Measurements from ENCODE around the gene ARID2.

Gene ARID2

DNA sequence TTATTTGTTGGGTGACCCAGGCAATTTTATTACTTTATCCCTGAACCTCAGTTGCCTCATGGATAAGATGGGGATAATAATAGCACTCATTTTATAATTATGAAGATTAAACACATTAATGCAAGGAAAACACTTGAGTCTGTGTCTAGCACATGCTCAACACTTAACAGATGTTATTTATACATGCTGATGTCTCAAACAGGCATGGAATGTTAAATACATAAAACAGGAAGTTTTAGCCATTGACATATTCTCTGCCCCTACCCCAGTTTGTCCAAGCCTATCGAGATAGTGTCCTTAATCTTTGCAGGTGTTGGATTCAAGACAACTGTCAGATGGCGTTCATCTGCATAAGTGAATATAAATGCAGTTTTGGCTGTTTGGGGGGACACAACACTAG lies 151.0 kb downstream of the ARID2 start:
- H3K9me2 ChIP-seq (replicated peaks; ENCODE audit: insufficient read depth, low read length): no peaks in the 10 kb centered on the region
- TF ChIP-seq EZH2phosphoT487 (conservative IDR thresholded peaks at IDR 0.05; ENCODE audit: low read length) (no peak), CTCF (IDR thresholded peaks at IDR 0.05; ENCODE audit: insufficient read depth, low read length, poor library complexity, severe bottlenecking) (no peak)

DNA sequence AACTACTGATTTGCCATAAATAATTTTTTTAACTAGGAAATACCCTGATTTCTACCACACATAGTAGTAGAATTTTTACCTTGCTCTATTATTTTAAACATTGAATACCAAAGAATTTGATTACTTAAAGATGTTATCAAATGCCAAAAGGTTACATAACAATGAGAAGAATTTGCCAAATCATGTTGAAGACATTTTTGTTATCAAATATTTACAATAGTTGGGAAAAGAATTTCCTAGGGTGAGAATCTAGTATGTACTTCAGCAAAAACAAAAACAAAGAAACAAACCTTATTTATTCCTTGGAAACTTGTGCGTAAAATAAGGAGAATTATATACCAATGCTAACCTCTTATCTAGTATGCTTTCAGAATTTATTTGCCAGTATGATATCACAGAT lies 153.7 kb downstream of the ARID2 start:
- H3K9me3 ChIP-seq (ENCODE audit: insufficient read depth, low read length): no peaks in the 10 kb centered on the region
- TF ChIP-seq EZH2phosphoT487 (conservative IDR thresholded peaks at IDR 0.05; ENCODE audit: low read length) (no peak), CTCF (IDR thresholded peaks at IDR 0.05; ENCODE audit: insufficient read depth, low read length, poor library complexity, severe bottlenecking) (no peak)
- H3F3A ChIP-seq (ENCODE audit: insufficient read depth): no peaks in the 10 kb centered on the region
- H3K27me3 ChIP-seq (ENCODE audit: low read length): no peaks in the 10 kb centered on the region
- no peak overlapping the region for H2AFZ ChIP-seq (ENCODE audit: low read depth, low read length, severe bottlenecking)
- no peak overlapping the region for H3K4me2 ChIP-seq (ENCODE audit: low read depth, low read length, poor library complexity, severe bottlenecking)
- peaks cover 18% of the 10 kb centered on the region for H3K36me3 ChIP-seq (ENCODE audit: low read length)
- no peak overlapping the region for H3K4me3 ChIP-seq (ENCODE audit: insufficient read depth, low read length, poor library complexity, severe bottlenecking)
- no peaks in the 10 kb centered on the region for H3K79me2 ChIP-seq (ENCODE audit: insufficient read depth, low read length)
- H3K27ac ChIP-seq (ENCODE audit: low read depth, low read length): no peak overlapping the region
- H3K9ac ChIP-seq (ENCODE audit: low read length): no peak overlapping the region
- no peaks in the 10 kb centered on the region for H3K9me2 ChIP-seq (replicated peaks; ENCODE audit: insufficient read depth, low read length)
- no peaks in the 10 kb centered on the region for H4K20me1 ChIP-seq (ENCODE audit: low read depth, low read length)

More for the DNA sequence above, 151.0 kb downstream of the ARID2 start:
- H3F3A ChIP-seq (ENCODE audit: insufficient read depth): no peaks in the 10 kb centered on the region
- H2AFZ ChIP-seq (ENCODE audit: low read depth, low read length, severe bottlenecking): no peak overlapping the region
- no peaks in the 10 kb centered on the region for H3K79me2 ChIP-seq (ENCODE audit: insufficient read depth, low read length)
- H3K27ac ChIP-seq (ENCODE audit: low read depth, low read length): no peak overlapping the region
- H4K20me1 ChIP-seq (ENCODE audit: low read depth, low read length): no peaks in the 10 kb centered on the region
- H3K4me3 ChIP-seq (ENCODE audit: insufficient read depth, low read length, poor library complexity, severe bottlenecking): no peak overlapping the region
- no peak overlapping the region for H3K4me2 ChIP-seq (ENCODE audit: low read depth, low read length, poor library complexity, severe bottlenecking)
- no peaks in the 10 kb centered on the region for H3K27me3 ChIP-seq (ENCODE audit: low read length)
- no peaks in the 10 kb centered on the region for H3K9me3 ChIP-seq (ENCODE audit: insufficient read depth, low read length)
- H3K36me3 ChIP-seq (ENCODE audit: low read length): peaks cover 23% of the 10 kb centered on the region
- H3K9ac ChIP-seq (ENCODE audit: low read length): no peak overlapping the region

GRCh38 chr12:45886685-45887084 lies 157.2 kb downstream of the ARID2 start:
- Histone ChIP-seq H3K36me3 (ENCODE audit: low read length) (peaks cover 21% of the 10 kb centered on the region), H3K4me3 (ENCODE audit: insufficient read depth, low read length, poor library complexity, severe bottlenecking) (no peak overlapping the region), H4K20me1 (ENCODE audit: low read depth, low read length) (no peaks in the 10 kb centered on the region), H3K9me2 (replicated peaks; ENCODE audit: insufficient read depth, low read length) (no peaks in the 10 kb centered on the region), H3F3A (ENCODE audit: insufficient read depth) (no peaks in the 10 kb centered on the region), H3K79me2 (ENCODE audit: insufficient read depth, low read length) (no peaks in the 10 kb centered on the region), H3K27ac (ENCODE audit: low read depth, low read length) (no peak overlapping the region), H3K9ac (ENCODE audit: low read length) (no peak overlapping the region), H3K27me3 (ENCODE audit: low read length) (no peaks in the 10 kb centered on the region), H3K9me3 (ENCODE audit: insufficient read depth, low read length) (no peaks in the 10 kb centered on the region), H3K4me2 (ENCODE audit: low read depth, low read length, poor library complexity, severe bottlenecking) (no peak overlapping the region), H2AFZ (ENCODE audit: low read depth, low read length, severe bottlenecking) (no peak overlapping the region)
- TF ChIP-seq EZH2phosphoT487 (conservative IDR thresholded peaks at IDR 0.05; ENCODE audit: low read length) (no peak), CTCF (IDR thresholded peaks at IDR 0.05; ENCODE audit: insufficient read depth, low read length, poor library complexity, severe bottlenecking) (no peak)

Data from SU-DHL-6 (cell line).